HG03045 (cell line): Measurements from ENCODE around the gene NAPB.

Experiments used
- ATAC-seq: cut with Tn5 transposase; IDR thresholded peaks from one replicate; pipeline ENCODE4 v1.9.1; 2021; ENCODE audit warnings: mild to moderate bottlenecking, moderate library complexity; ENCODE audit not compliant: unreplicated experiment

The NAPB gene

GRCh38 chr20:23407781-23408464 is 13.4 kb downstream of the NAPB start:
- ATAC-seq = peak; percentile 87

- ATAC-seq = no peak
These were observed 14.4 kb downstream of the NAPB start for GRCh38 chr20:23406880-23407279.

GRCh38 chr20:23404196-23404595 is 17.1 kb downstream of the NAPB start:
- ATAC-seq = no peak

- ATAC-seq = no peak
These were observed 17.5 kb downstream of the NAPB start for GRCh38 chr20:23403751-23404150.

GRCh38 chr20:23401051-23401450 is 20.2 kb downstream of the NAPB start:
- no peak for ATAC-seq

GRCh38 chr20:23399568-23400241 is 21.6 kb downstream of the NAPB start:
- ATAC-seq = no peak

- no peak for ATAC-seq
These were observed 23.3 kb downstream of the NAPB start for GRCh38 chr20:23397961-23398360.

GRCh38 chr20:23396950-23397627 is 24.2 kb downstream of the NAPB start:
- ATAC-seq = no peak

- no peak for ATAC-seq
These were observed 27.1 kb downstream of the NAPB start for GRCh38 chr20:23393996-23394775.

- no peak for ATAC-seq
These were observed 29.5 kb downstream of the NAPB start for GRCh38 chr20:23391707-23392310.

GRCh38 chr20:23390091-23390774 is 31.1 kb downstream of the NAPB start:
- no peak for ATAC-seq

- no peak for ATAC-seq
These were observed 34.2 kb downstream of the NAPB start for GRCh38 chr20:23387118-23387443.

- ATAC-seq = no peak
These were observed 34.8 kb downstream of the NAPB start for GRCh38 chr20:23386304-23387117.

GRCh38 chr20:23381876-23382275 is 39.4 kb downstream of the NAPB start:
- ATAC-seq = no peak

- ATAC-seq = no peak
These were observed 41.5 kb downstream of the NAPB start for GRCh38 chr20:23379772-23380171.

GRCh38 chr20:23375827-23376226 is 45.5 kb downstream of the NAPB start:
- ATAC-seq = no peak

- no peak for ATAC-seq
These were observed 46.8 kb downstream of the NAPB start for GRCh38 chr20:23374441-23374840.

- ATAC-seq = no peak
These were observed 49.8 kb downstream of the NAPB start for GRCh38 chr20:23371496-23371895.

- no peak for ATAC-seq
These were observed 50.4 kb downstream of the NAPB start for GRCh38 chr20:23370873-23371272.

GRCh38 chr20:23370274-23370673 is 51.0 kb downstream of the NAPB start:
- no peak for ATAC-seq
